CD14-positive monocyte (primary cell): ENCODE results near the gene ZNF670. TPM values are rescaled to one million over a fixed set of nuclear protein-coding genes. Genes with fewer than 3 reads are reported as not detected.
A peak's percentile ranks its signal among the peaks of the same experiment; 100 is the strongest.

Experiments used
- DNase-seq, 3 donors: peaks; one replicate each; pipeline ENCODE4 v3.0.0-alpha.2; 2011 to 2022
- H2AFZ ChIP-seq: 2 replicates; pipeline ENCODE4 v1.6.0; 2012; ENCODE audit warnings: mild to moderate bottlenecking, low read depth, low read length, inconsistent platforms; ENCODE audit not compliant: insufficient read depth, poor library complexity, severe bottlenecking
- H3K27ac ChIP-seq, 2 donors: 1 replicate in 1 of 2; 2 replicates in 1 of 2; pipeline ENCODE4 v1.5.1; 2012 to 2013; ENCODE audit warnings: low read length in 2 of 2, control low read depth in 1 of 2, inconsistent platforms in 1 of 2, low read depth in 1 of 2, mild to moderate bottlenecking in 1 of 2
- H3K27me3 ChIP-seq, 2 donors: one replicate each; pipeline versions ENCODE4 v1.6.0 to v1.6.1; 2011 to 2013; ENCODE audit warnings: low read length in 2 of 2; ENCODE audit not compliant: control insufficient read depth in 2 of 2, insufficient read depth in 2 of 2
- H3K36me3 ChIP-seq, 2 donors: replicated peaks in 1 of 2; 1 replicate in 1 of 2; 2 replicates in 1 of 2; pipeline versions ENCODE4 v1.5.1 to v1.6.1; 2012 to 2013; ENCODE audit warnings: low read length in 2 of 2, control low read depth in 1 of 2, inconsistent platforms in 1 of 2, mild to moderate bottlenecking in 1 of 2; ENCODE audit not compliant: insufficient read depth in 2 of 2, control insufficient read depth in 1 of 2
- H3K4me1 ChIP-seq, 2 donors: 1 replicate in 1 of 2; 2 replicates in 1 of 2; pipeline versions ENCODE4 v1.5.1 to v1.6.1; 2012 to 2013; ENCODE audit warnings: low read length in 2 of 2, control low read depth in 1 of 2, inconsistent platforms in 1 of 2, mild to moderate bottlenecking in 1 of 2, moderate library complexity in 1 of 2; ENCODE audit not compliant: insufficient read depth in 2 of 2, control insufficient read depth in 1 of 2
- H3K4me2 ChIP-seq: replicated peaks from 2 replicates; pipeline ENCODE3; 2012; ENCODE audit warnings: low read length, moderate library complexity, mild to moderate bottlenecking; ENCODE audit not compliant: poor library complexity, severe bottlenecking; ENCODE audit errors: extremely low read depth
- H3K4me3 ChIP-seq, 3 experiments: fragments of 200-600 bp in 1 of 3; sonication (generic) in 1 of 3; replicated peaks in 1 of 3; 1 replicate in 2 of 3; 2 replicates in 1 of 3; pipeline ENCODE4 v1.5.1; 2011 to 2013; ENCODE audit warnings: low read length in 3 of 3, mild to moderate bottlenecking in 3 of 3, control low read depth in 2 of 3, low read depth in 2 of 3, inconsistent platforms in 1 of 3, moderate library complexity in 1 of 3
- H3K79me2 ChIP-seq: 2 replicates; pipeline ENCODE4 v1.6.0; 2012; ENCODE audit warnings: mild to moderate bottlenecking, control low read depth, inconsistent platforms, low read length, moderate library complexity; ENCODE audit not compliant: insufficient read depth
- H3K9ac ChIP-seq: 2 replicates; pipeline ENCODE4 v1.6.0; 2017; ENCODE audit warnings: low read length, mild to moderate bottlenecking; ENCODE audit not compliant: insufficient read depth, poor library complexity, severe bottlenecking
- H3K9me3 ChIP-seq, 2 donors: replicated peaks in 1 of 2; 1 replicate in 1 of 2; 2 replicates in 1 of 2; pipeline versions ENCODE4 v1.5.1 to v1.6.1; 2012 to 2013; ENCODE audit warnings: low read length in 2 of 2, control low read depth in 1 of 2; ENCODE audit not compliant: control insufficient read depth in 1 of 2, insufficient read depth in 1 of 2
- H4K20me1 ChIP-seq: 2 replicates; pipeline ENCODE4 v1.6.0; 2012; ENCODE audit warnings: mild to moderate bottlenecking, low read length, control low read depth, moderate library complexity; ENCODE audit not compliant: insufficient read depth
- H3K27ac Mint-ChIP-seq, 7 donors: one replicate each; pipeline ENCODE4 v1.8.0; 2020; ENCODE audit warnings: mild to moderate bottlenecking in 7 of 7, mixed read lengths in 7 of 7, moderate library complexity in 6 of 7, inconsistent platforms in 2 of 7
- H3K27me3 Mint-ChIP-seq, 3 donors: one replicate each; pipeline ENCODE4 v1.8.0; 2021 to 2022; ENCODE audit warnings: low read depth in 3 of 3, mild to moderate bottlenecking in 3 of 3, mixed read lengths in 3 of 3, moderate library complexity in 3 of 3, inconsistent platforms in 1 of 3
- H3K36me3 Mint-ChIP-seq, 2 donors: one replicate each; pipeline ENCODE4 v1.8.0; 2020; ENCODE audit warnings: mixed read lengths in 2 of 2, inconsistent platforms in 1 of 2, mild to moderate bottlenecking in 1 of 2
- H3K4me1 Mint-ChIP-seq: one replicate; pipeline ENCODE4 v1.8.0; 2020; ENCODE audit warnings: mild to moderate bottlenecking, mixed read lengths
- H3K4me3 Mint-ChIP-seq, 2 donors: one replicate each; pipeline ENCODE4 v1.8.0; 2020; ENCODE audit warnings: mild to moderate bottlenecking in 2 of 2, mixed read lengths in 2 of 2, moderate library complexity in 1 of 2
- H3K9me3 Mint-ChIP-seq, 7 donors: one replicate each; pipeline ENCODE4 v1.8.0; 2020 to 2022; ENCODE audit warnings: mixed read lengths in 7 of 7, mild to moderate bottlenecking in 6 of 7, moderate library complexity in 6 of 7, inconsistent platforms in 2 of 7
- CTCF ChIP-seq: fragments of 200-600 bp; IDR thresholded peaks from one replicate; pipeline ENCODE4 v1.8.0; 2022; ENCODE audit warnings: antibody characterized with exemption, mild to moderate bottlenecking
- WGBS: methylation state at CpG from one replicate; pipeline ENCODE4 v1.1.5; 2013; ENCODE audit warnings: missing lambda C conversion rate; ENCODE audit not compliant: insufficient coverage; 5-methylcytosine and 5-hydroxymethylcytosine counted together
- intact Hi-C, 2 donors: fragments of 100-400 bp; cut with micrococcal nuclease; formaldehyde crosslinking; loops; one replicate each; pipeline versions ENCODE4 v1.15.0 to v1.15.1; 2023
- polyA plus RNA-seq, 3 donors: library from polyadenylated mRNA; depleted of rRNA in 1 of 3; unstranded in 2 of 3; stranded (reverse) in 1 of 3; fragments of 300-500 nt in 2 of 3; fragments of >200 nt in 1 of 3; fragmentation: Illumina TruSeq in 2 of 3; gene quantifications; 1 replicate in 2 of 3; 2 replicates in 1 of 3; pipeline ENCODE4 v1.2.3, GENCODE V29; 2012 to 2021

The ZNF670 gene
- polyA plus RNA-seq, 3 donors = 0.43 to 1.3 (median 0.44) TPM

GRCh38 chr1:247105966-247106365 is 27.4 kb upstream of the ZNF670 start:
- no peak for TF ChIP-seq CTCF
- Histone ChIP-seq H3K27ac (no peak overlapping the region), H3K4me1 (peaks cover 15 to 16% of the 10 kb centered on the region in 2 donors), H3K4me3 (no peak overlapping the region), H2AFZ (no peak overlapping the region), H3K9me3 (peaks cover 25 to 34% of the 10 kb centered on the region in 2 donors), H3K4me2 (no peak overlapping the region), H3K27me3 (peaks cover 13 to 31% of the 10 kb centered on the region in 2 donors), H3K36me3 (peaks cover 11 to 16% of the 10 kb centered on the region in 2 donors), H4K20me1 (no peaks in the 10 kb centered on the region), H3K9ac (no peak overlapping the region), H3K79me2 (peaks cover 14% of the 10 kb centered on the region)
- Mint-ChIP-seq H3K4me3 (peak overlapping the region in 1 of 2 donors; percentile 53), H3K36me3 (peaks cover 29% of the 10 kb centered on the region in 2 donors), H3K27ac (no peak overlapping the region), H3K4me1 (peaks cover 19% of the 10 kb centered on the region), H3K27me3 (peaks cover 26 to 38% (median 38%) of the 10 kb centered on the region in 3 donors), H3K9me3 (peaks cover 16 to 74% (median 55%) of the 10 kb centered on the region in 7 donors)
- WGBS = 100% methylated on average over 1 of the region's 15 CpGs
- DNase-seq = no peak
- intact Hi-C loops = loop anchor here in 1 of 2 donors (10.0 kb wide), 1 partner anchor 109 kb away; no protein-coding TSS in a partner anchor

GRCh38 chr1:247104965-247105364 is 26.4 kb upstream of the ZNF670 start:
- Mint-ChIP-seq H3K36me3 (peaks cover 34% of the 10 kb centered on the region in 2 donors), H3K27ac (peak overlapping the region in 2 of 7 donors; percentile 19 to 59), H3K4me3 (peak overlapping the region; percentile 10 to 67), H3K27me3 (peaks cover 16 to 28% (median 28%) of the 10 kb centered on the region in 3 donors), H3K4me1 (peaks cover 14% of the 10 kb centered on the region), H3K9me3 (peaks cover 26 to 74% (median 55%) of the 10 kb centered on the region in 7 donors)
- H3K9me3 ChIP-seq = peaks cover 31 to 38% of the 10 kb centered on the region in 2 donors
- H3K4me3 ChIP-seq = peak overlapping the region in 1 of 3 experiments; percentile 95
- H3K27ac ChIP-seq = no peak overlapping the region
- H3K79me2 ChIP-seq = peaks cover 21% of the 10 kb centered on the region
- no peak overlapping the region for H3K9ac ChIP-seq
- H3K27me3 ChIP-seq = peaks cover 5 to 21% of the 10 kb centered on the region in 2 donors
- peak overlapping the region; percentile 95 for H3K4me2 ChIP-seq
- peaks cover 12% of the 10 kb centered on the region in 2 donors for H3K4me1 ChIP-seq
- DNase-seq = no peak
- no peak overlapping the region for H2AFZ ChIP-seq
- 93% methylated on average over 13 of the region's 13 CpGs for WGBS
- intact Hi-C loops = loop anchor here in 1 of 2 donors (10.0 kb wide), 1 partner anchor 110 kb away; no protein-coding TSS in a partner anchor
- TF ChIP-seq CTCF = no peak
- peaks cover 20 to 26% of the 10 kb centered on the region in 2 donors for H3K36me3 ChIP-seq
- no peaks in the 10 kb centered on the region for H4K20me1 ChIP-seq
